Mesothelial cell of epicardium (in vitro differentiated cells): ENCODE results near the gene MCF2L. TPM values are rescaled to one million over a fixed set of nuclear protein-coding genes. Genes with fewer than 3 reads are reported as not detected.

Experiments used
- DNase-seq, 2 experiments: peaks; one replicate each; pipeline ENCODE4 v3.0.0; 2021; ENCODE audit warnings: low spot score in 2 of 2; ENCODE audit not compliant: unreplicated experiment in 2 of 2
- H3K27ac Mint-ChIP-seq: 2 replicates; pipeline ENCODE4 v1.8.0; 2021; ENCODE audit warnings: mixed read lengths
- H3K27me3 Mint-ChIP-seq: 2 replicates; pipeline ENCODE4 v1.8.0; 2021; ENCODE audit warnings: low read depth, mixed read lengths
- H3K36me3 Mint-ChIP-seq: 2 replicates; pipeline ENCODE4 v1.8.0; 2021; ENCODE audit warnings: mixed read lengths
- H3K4me1 Mint-ChIP-seq: 2 replicates; pipeline ENCODE4 v1.8.0; 2021; ENCODE audit warnings: mixed read lengths
- H3K4me3 Mint-ChIP-seq: 2 replicates; pipeline ENCODE4 v1.8.0; 2021; ENCODE audit warnings: mild to moderate bottlenecking, moderate library complexity, mixed read lengths
- H3K9me3 Mint-ChIP-seq: 2 replicates; pipeline ENCODE4 v1.8.0; 2021; ENCODE audit warnings: mixed read lengths
- CTCF ChIP-seq: fragments of 200-600 bp; sonication (generic); IDR thresholded peaks from one replicate; pipeline ENCODE4 v1.5.0; 2021; ENCODE audit warnings: antibody characterized with exemption; ENCODE audit not compliant: unreplicated experiment
- total RNA-seq: library from RNA; stranded (reverse); gene quantifications from 3 replicates; pipeline ENCODE4 v1.2.1, GENCODE V29; 2021

Gene MCF2L
- total RNA-seq, 1 donor from 2014 or later, result 36.6 TPM

DNA sequence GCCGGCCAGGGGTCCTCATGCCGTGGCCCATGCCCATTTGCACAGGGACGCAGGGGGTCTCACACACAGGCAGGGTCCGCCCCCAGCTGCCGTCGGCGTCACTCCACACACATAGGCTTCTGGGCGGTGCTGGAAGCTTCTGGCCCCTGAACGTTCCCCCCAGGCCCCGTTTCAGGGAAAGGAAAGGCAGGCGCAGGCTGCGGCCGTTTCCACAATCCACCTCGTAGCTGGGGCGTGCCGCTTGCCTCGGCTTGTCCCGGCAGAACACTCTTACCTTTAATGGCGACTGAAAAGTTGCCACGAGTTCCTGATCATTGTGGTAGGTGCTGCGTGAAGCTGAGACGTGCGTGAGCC, 53.4 kb downstream of the MCF2L start:
- no peak for DNase-seq
- Mint-ChIP-seq H3K27ac (peak overlapping the region; percentile 70), H3K9me3 (no peaks in the 10 kb centered on the region), H3K4me3 (peak overlapping the region; percentile 50), H3K27me3 (peaks cover 26% of the 10 kb centered on the region), H3K4me1 (peaks cover 11% of the 10 kb centered on the region), H3K36me3 (peaks cover 13% of the 10 kb centered on the region)
- no peak for TF ChIP-seq CTCF

DNA sequence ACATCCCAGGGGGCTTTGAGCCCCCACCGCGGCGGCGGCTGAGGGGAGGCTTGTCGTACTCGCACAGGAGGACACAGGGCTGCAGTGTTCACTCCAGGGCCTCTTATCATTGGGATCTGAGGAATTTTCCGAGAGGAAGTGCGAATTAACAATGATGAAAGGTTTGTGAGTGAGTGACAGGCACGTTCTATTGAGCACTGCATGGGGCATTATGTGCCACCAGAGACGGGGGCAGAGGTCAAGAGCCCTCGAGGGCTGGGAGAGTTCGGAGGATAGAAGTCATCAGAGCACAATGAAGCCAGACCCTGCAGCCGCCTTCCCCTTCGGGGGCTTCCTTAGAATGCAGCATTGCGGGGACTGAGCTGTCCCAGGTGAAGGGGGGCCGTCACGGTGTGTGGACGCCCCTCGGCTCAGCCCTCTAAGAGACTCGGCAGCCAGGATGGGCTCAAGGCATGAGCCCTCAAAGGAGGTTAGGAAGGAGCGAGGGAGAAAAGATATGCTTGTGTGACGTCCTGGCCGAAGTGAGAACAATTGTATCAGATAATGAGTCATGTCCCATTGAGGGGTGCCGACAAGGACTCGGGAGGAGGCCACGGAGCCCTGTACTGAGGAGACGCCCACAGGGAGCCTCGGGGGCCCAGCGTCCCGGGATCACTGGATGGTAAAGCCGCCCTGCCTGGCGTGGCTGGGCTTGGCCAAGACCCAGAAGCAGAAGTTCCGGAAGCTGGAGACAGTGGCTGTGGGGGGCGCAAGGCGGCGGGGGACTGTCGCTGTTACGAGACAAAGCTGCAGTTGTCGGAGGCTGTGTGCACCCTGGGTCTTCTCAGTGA, 53.9 kb downstream of the MCF2L start:
- Mint-ChIP-seq H3K4me1 (peaks cover 11% of the 10 kb centered on the region), H3K9me3 (no peaks in the 10 kb centered on the region), H3K27ac (peak overlapping the region; percentile 70), H3K27me3 (peaks cover 26% of the 10 kb centered on the region), H3K4me3 (peak overlapping the region; percentile 50), H3K36me3 (peaks cover 7% of the 10 kb centered on the region)
- DNase-seq, result no peak
- no peak for TF ChIP-seq CTCF

DNA sequence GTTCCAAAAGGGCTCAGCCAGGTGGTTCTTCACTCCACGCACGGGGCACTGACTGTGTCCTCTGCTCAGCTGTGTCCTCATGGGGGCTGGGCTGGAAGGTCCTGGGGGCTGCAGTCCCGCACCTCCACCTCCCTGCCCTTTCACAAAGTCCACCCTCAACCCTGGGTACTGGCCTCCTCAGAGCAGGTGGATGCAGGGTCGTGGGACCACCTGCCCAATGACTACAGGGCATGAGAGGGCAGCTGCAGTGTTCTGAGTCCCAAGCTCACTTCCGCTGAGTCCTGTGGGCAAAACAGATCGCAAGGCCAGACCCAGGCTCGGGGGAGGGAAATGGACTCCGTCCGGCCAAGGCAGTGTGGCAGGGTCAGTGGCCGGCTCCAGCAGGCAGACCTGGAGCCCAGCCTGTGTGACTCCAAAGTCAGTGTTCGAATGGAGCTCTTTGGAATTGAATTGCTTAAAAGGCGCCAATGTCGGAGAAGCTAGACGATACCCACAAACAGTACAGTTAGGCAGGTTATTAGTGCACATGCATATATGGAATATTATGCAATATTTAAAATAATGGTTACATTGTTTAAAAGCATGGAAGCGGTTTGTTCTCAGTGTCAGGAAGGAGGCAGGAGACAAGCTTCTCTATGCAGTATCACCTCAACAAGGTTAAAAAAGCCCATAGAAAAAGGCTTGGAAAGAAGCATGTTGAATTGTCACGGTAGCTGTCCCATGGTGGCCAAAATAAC, 54.8 kb downstream of the MCF2L start:
- no peaks in the 10 kb centered on the region for H3K9me3 Mint-ChIP-seq
- TF ChIP-seq CTCF, result no peak
- H3K4me1 Mint-ChIP-seq, result peaks cover 11% of the 10 kb centered on the region

DNA sequence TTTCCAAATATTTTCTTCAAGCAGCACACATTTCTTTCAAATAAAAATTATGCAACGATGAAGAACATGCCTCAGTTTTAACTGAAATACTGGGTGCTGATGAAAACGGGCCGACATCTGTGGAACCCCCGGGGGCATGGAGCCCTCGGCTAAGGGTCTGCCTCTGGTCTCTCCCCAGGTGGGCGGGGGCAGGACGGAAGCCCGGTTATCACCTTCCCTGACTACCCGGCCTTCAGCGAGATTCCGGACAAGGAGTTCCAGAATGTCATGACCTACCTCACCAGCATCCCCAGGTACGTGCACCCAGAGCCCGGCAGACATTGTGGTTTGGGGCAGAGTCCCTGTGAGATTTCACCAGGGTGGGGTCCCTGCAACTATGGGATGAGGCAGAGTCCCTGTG, 55.5 kb downstream of the MCF2L start:
- H3K9me3 Mint-ChIP-seq, result no peaks in the 10 kb centered on the region
- H3K36me3 Mint-ChIP-seq, result no peaks in the 10 kb centered on the region
- no peak for DNase-seq
- TF ChIP-seq CTCF, result no peak
- H3K27ac Mint-ChIP-seq, result no peak overlapping the region
- peaks cover 11% of the 10 kb centered on the region for H3K4me1 Mint-ChIP-seq
- H3K27me3 Mint-ChIP-seq, result peaks cover 26% of the 10 kb centered on the region
- H3K4me3 Mint-ChIP-seq, result no peak overlapping the region

More for the DNA sequence above, 54.8 kb downstream of the MCF2L start:
- Mint-ChIP-seq H3K27ac (no peak overlapping the region), H3K4me3 (no peak overlapping the region), H3K27me3 (peaks cover 26% of the 10 kb centered on the region), H3K36me3 (no peaks in the 10 kb centered on the region)
- DNase-seq, result no peak

- Mint-ChIP-seq H3K4me3 (no peak overlapping the region), H3K27me3 (peaks cover 27% of the 10 kb centered on the region), H3K36me3 (no peaks in the 10 kb centered on the region), H3K4me1 (peaks cover 11% of the 10 kb centered on the region), H3K27ac (no peak overlapping the region), H3K9me3 (no peaks in the 10 kb centered on the region)
- DNase-seq, result no peak
- TF ChIP-seq CTCF, result no peak
These were observed 57.4 kb downstream of the MCF2L start for GRCh38 chr13:113026391-113026910.
